Measurements from ENCODE around the gene IGF1R. TPM values are rescaled to one million over a fixed set of nuclear protein-coding genes. Genes with fewer than 3 reads are reported as not detected.

Gene IGF1R
- total RNA-seq, 1 donor from 2014 or later, result 23.5 TPM

DNA sequence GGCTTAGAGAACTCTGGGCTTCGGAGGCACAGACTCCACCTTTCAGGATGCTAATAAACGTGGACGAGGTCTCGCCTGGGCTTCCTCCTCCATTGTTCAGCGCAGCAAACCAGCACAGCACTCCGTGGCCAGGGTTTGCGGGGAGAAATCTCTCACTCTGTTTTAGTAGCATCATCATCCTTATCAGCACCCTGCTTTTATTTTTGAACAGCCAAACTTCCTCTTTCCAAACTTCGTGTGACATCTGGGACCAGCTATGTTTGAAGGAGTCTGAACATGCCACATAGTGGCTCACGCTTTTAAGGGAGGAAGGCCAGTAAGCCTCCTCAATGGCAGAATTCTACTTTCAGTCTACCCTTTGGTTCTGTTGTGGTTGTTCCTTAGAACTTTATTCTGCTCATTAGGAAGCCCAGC, 210.3 kb downstream of the IGF1R start:
- Histone ChIP-seq H4K20me1 (ENCODE audit: low read depth) (peaks cover 99% of the 10 kb centered on the region), H3K27me3 (no peaks in the 10 kb centered on the region), H3K4me1 (peaks cover 46% of the 10 kb centered on the region), H3F3A (ENCODE audit: low read depth) (peaks cover 2% of the 10 kb centered on the region), H3K36me3 (no peaks in the 10 kb centered on the region), H3K9me3 (ENCODE audit: low read depth) (no peaks in the 10 kb centered on the region), H2AFZ (replicated peaks) (no peak overlapping the region), H3K4me2 (no peak overlapping the region), H3K27ac (no peak overlapping the region), H3K4me3 (no peak overlapping the region), H3K79me2 (ENCODE audit: low read depth) (peaks cover 100% of the 10 kb centered on the region), H3K9ac (no peak overlapping the region)
- Mint-ChIP-seq H3K27ac (peak overlapping the region; percentile 48), H3K4me3 (no peak overlapping the region), H3K4me1 (peaks cover 56% of the 10 kb centered on the region), H3K36me3 (peaks cover 1% of the 10 kb centered on the region), H3K27me3 (ENCODE audit: insufficient read depth, low read depth) (peaks cover 2% of the 10 kb centered on the region), H3K9me3 (no peaks in the 10 kb centered on the region)
- DNase-seq (ENCODE audit: low spot score), result no peak
- no peak for TF ChIP-seq EZH2 (IDR thresholded peaks at IDR 0.05)
- TF ChIP-seq, protein P1, sequence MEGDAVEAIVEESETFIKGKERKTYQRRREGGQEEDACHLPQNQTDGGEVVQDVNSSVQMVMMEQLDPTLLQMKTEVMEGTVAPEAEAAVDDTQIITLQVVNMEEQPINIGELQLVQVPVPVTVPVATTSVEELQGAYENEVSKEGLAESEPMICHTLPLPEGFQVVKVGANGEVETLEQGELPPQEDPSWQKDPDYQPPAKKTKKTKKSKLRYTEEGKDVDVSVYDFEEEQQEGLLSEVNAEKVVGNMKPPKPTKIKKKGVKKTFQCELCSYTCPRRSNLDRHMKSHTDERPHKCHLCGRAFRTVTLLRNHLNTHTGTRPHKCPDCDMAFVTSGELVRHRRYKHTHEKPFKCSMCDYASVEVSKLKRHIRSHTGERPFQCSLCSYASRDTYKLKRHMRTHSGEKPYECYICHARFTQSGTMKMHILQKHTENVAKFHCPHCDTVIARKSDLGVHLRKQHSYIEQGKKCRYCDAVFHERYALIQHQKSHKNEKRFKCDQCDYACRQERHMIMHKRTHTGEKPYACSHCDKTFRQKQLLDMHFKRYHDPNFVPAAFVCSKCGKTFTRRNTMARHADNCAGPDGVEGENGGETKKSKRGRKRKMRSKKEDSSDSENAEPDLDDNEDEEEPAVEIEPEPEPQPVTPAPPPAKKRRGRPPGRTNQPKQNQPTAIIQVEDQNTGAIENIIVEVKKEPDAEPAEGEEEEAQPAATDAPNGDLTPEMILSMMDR (IDR thresholded peaks at IDR 0.05), result no peak
- no peak for TF ChIP-seq EZH2phosphoT487 (IDR thresholded peaks at IDR 0.05)

DNA sequence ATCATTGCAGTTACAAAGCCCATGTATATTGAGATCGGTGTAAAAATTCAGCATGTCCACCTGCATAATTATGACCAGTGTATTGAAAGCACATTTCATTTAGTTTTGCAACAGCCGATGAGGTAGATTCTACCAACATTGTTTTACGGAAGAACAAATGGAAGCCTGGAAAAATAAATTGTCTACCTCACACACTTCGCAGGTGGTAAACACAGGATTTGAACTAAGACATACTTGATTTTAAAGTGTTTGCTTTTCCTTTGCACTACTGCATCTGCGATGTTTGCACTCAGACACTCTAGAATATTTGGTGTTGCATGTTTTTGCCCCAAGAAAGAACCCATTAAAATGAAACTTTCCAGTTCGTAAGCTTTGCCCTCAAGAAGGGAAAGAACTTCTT, 210.8 kb downstream of the IGF1R start:
- Histone ChIP-seq H3K79me2 (ENCODE audit: low read depth) (peaks cover 100% of the 10 kb centered on the region), H3K36me3 (no peaks in the 10 kb centered on the region), H3F3A (ENCODE audit: low read depth) (no peaks in the 10 kb centered on the region), H2AFZ (replicated peaks) (no peak overlapping the region), H3K9ac (no peak overlapping the region), H3K4me3 (no peak overlapping the region), H4K20me1 (ENCODE audit: low read depth) (peaks cover 97% of the 10 kb centered on the region), H3K27ac (no peak overlapping the region), H3K4me1 (peaks cover 41% of the 10 kb centered on the region), H3K9me3 (ENCODE audit: low read depth) (no peaks in the 10 kb centered on the region), H3K4me2 (no peak overlapping the region), H3K27me3 (no peaks in the 10 kb centered on the region)
- Mint-ChIP-seq H3K27ac (peak overlapping the region; percentile 48), H3K4me1 (peaks cover 51% of the 10 kb centered on the region), H3K27me3 (ENCODE audit: insufficient read depth, low read depth) (peaks cover 2% of the 10 kb centered on the region), H3K4me3 (no peak overlapping the region), H3K9me3 (no peaks in the 10 kb centered on the region), H3K36me3 (peaks cover 1% of the 10 kb centered on the region)
- no peak for TF ChIP-seq EZH2 (IDR thresholded peaks at IDR 0.05)
- TF ChIP-seq, protein P1 (IDR thresholded peaks at IDR 0.05), result no peak
- DNase-seq (ENCODE audit: low spot score), result no peak

DNA sequence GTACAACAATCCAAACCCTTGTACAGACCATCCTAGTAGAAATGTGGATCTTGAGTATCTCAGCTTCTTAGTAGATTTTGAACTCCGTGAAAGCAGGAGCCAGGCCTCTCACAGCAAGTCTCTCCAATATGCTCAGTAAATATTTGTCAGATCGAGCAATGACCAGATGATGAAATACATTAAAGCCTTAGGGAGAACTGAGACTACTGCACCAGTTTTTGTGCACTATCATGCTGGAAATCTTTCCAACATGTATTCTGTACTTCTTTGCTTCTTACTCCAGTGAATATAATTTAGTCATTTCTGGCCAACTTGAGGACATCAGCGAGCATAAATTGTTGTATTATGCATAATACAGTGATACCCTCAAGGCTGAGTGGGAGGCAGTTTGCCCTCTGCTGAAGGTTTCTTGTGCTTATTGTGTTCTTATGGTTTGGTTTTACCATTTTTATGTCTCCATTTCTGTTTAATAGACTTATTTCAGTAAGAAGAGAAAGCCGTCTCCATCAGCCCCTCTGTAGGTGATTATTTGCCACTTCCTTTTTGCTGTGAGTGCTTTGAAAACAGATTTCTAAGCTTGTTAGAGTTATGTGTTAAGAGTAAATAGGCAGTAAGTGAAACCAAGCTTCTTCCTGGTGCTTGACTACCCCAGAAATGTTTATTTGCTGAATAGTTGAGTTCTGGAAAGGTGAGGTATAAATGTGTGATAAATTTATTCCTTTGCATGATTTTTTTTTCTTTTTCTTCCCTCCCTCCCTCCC, 212.1 kb downstream of the IGF1R start:
- Mint-ChIP-seq H3K4me1 (peaks cover 38% of the 10 kb centered on the region), H3K27me3 (ENCODE audit: insufficient read depth, low read depth) (peaks cover 2% of the 10 kb centered on the region), H3K36me3 (peaks cover 1% of the 10 kb centered on the region), H3K27ac (no peak overlapping the region), H3K4me3 (no peak overlapping the region), H3K9me3 (no peaks in the 10 kb centered on the region)
- no peak overlapping the region for H3K27ac ChIP-seq
- peaks cover 100% of the 10 kb centered on the region for H3K79me2 ChIP-seq (ENCODE audit: low read depth)
- H4K20me1 ChIP-seq (ENCODE audit: low read depth), result peaks cover 84% of the 10 kb centered on the region
- no peak for DNase-seq (ENCODE audit: low spot score)
- TF ChIP-seq EZH2 (IDR thresholded peaks at IDR 0.05) (no peak), EZH2phosphoT487 (IDR thresholded peaks at IDR 0.05) (no peak)
- TF ChIP-seq, protein P1 (IDR thresholded peaks at IDR 0.05), result no peak
- H2AFZ ChIP-seq (replicated peaks), result no peak overlapping the region
- no peaks in the 10 kb centered on the region for H3K9me3 ChIP-seq (ENCODE audit: low read depth)
- H3K4me1 ChIP-seq, result peaks cover 34% of the 10 kb centered on the region
- no peaks in the 10 kb centered on the region for H3F3A ChIP-seq (ENCODE audit: low read depth)
- H3K36me3 ChIP-seq, result no peaks in the 10 kb centered on the region
- no peaks in the 10 kb centered on the region for H3K27me3 ChIP-seq
- no peak overlapping the region for H3K9ac ChIP-seq
- no peak overlapping the region for H3K4me2 ChIP-seq
- no peak overlapping the region for H3K4me3 ChIP-seq

All from neural progenitor cell (in vitro differentiated cells).